ENCODE measurements around the gene VPS36. TPM values are rescaled to one million over a fixed set of nuclear protein-coding genes. Genes with fewer than 3 reads are reported as not detected.
A peak's percentile ranks its signal among the peaks of the same experiment; 100 is the strongest.
"Not testable (repeated sequence)": the region's sequence is repeated elsewhere in the genome, so short reads cannot be mapped to it uniquely, and the experiment has no call there.

VPS36 gene
- total and polyA plus RNA-seq, 10 of the 15 experiments (the other 5 are each of a cell fraction or from before 2014, with no cell fraction given) = 10.3 to 29.0 (median 23.9) TPM

DNA sequence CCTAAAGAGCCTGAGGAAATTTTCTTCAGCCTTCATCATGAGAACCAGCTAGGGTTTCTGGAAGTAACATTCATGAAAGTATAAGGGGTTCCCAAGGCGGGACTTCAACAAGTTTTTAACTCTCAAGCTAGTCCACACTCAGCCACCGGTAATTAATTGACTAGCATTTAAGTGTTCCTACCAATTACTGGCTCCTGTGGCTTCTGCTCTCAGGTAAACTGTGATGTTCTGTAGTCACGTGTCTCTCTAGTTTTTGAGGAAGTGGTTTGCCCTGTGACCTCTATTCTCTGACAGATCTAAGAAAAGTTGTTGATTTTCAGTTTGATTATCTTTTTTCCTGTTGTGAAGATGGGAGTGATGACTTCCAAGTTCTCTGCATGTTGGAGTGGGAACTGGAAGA lies 47.5 kb upstream of the VPS36 start:
- POLR2A ChIA-PET; H2AFZ ChIP-seq (ENCODE audit: control insufficient read depth, low read depth, low read length); in situ Hi-C loops (cut with MboI); H3K4me1 ChIP-seq (ENCODE audit: control insufficient read depth, insufficient read depth, low read length); H3K27ac ChIP-seq (ENCODE audit: control insufficient read depth, insufficient read depth); BruUV-seq (replicated peaks); H3K9me3 ChIP-seq (replicated peaks; ENCODE audit: control insufficient read depth, insufficient read depth, low read length); H3K79me2 ChIP-seq (ENCODE audit: control insufficient read depth, insufficient read depth, low read length); RAD21 ChIA-PET (ENCODE audit: unreplicated experiment); SMC1A ChIA-PET (ENCODE audit: uncharacterized antibody, unreplicated experiment); FAIRE-seq; H3K36me3 ChIP-seq (ENCODE audit: control insufficient read depth in 2 of 2, insufficient read depth in 2 of 2, low read length in 1 of 2); H3K27me3 ChIP-seq (replicated peaks in 1 of 2; ENCODE audit: control insufficient read depth in 2 of 2, insufficient read depth in 2 of 2, low read length in 1 of 2); H4K20me1 ChIP-seq (ENCODE audit: control insufficient read depth, insufficient read depth); H3K4me3 ChIP-seq; intact Hi-C loops (cut with micrococcal nuclease; ENCODE audit: unreplicated experiment); DNase-seq (ENCODE audit: low read depth, low spot score); CTCF ChIA-PET; H3K4me2 ChIP-seq (ENCODE audit: control insufficient read depth, insufficient read depth); H3K9ac ChIP-seq (ENCODE audit: control insufficient read depth, insufficient read depth, low read length): not testable (repeated sequence)
- ATAC-seq = peak; percentile 49
- WGBS (ENCODE audit: insufficient coverage, insufficient replicate concordance, low lambda C conversion rate, missing lambda C conversion rate) = 45% methylated on average over 2 of the region's 3 CpGs
- TF ChIP-seq MTA2 (IDR thresholded peaks at IDR 0.05; ENCODE audit: low read depth) (peak; percentile 70), RAD51 (IDR thresholded peaks at IDR 0.05) (peak; percentile 70), BHLHE40 (IDR thresholded peaks at IDR 0.05; ENCODE audit: borderline replicate concordance in 1 of 2, low read depth in 2 of 2, low read length in 1 of 2) (peak in 1 of 2 experiments; percentile 53; a peak in 1 of 4 replicates), NR2F1 (conservative IDR thresholded peaks at IDR 0.05) (peak; percentile 88), ZNF217 (IDR thresholded peaks at IDR 0.05) (0 out of 2 replicates have a peak, but pooled peaks have one; percentile 22)

DNA sequence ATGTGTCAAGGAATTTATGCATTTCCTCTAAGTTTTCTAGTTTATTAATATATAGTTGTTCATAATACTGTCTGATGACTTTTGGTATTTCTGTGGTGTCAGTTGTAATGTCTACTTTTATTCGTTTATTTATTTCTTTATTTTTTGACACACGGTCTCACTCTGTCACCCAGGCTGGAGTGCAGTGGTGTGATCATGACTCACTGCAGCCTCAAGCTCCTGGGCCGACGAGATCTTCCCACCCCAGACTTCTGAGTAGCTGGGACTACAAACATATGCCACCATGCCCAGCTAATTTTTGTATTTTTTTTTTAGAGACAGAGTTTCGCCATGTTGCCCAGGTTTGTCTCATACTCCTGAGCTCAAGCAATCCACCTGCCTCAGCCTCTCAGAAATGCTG lies 43.8 kb upstream of the VPS36 start:
- H3K27me3 ChIP-seq (replicated peaks in 1 of 2; ENCODE audit: control insufficient read depth in 2 of 2, insufficient read depth in 2 of 2, low read length in 1 of 2); H3K4me3 ChIP-seq; H3K79me2 ChIP-seq (ENCODE audit: control insufficient read depth, insufficient read depth, low read length); H3K9ac ChIP-seq (ENCODE audit: control insufficient read depth, insufficient read depth, low read length); FAIRE-seq; H2AFZ ChIP-seq (ENCODE audit: control insufficient read depth, low read depth, low read length); H3K27ac ChIP-seq (ENCODE audit: control insufficient read depth, insufficient read depth); POLR2A ChIA-PET; H3K9me3 ChIP-seq (replicated peaks; ENCODE audit: control insufficient read depth, insufficient read depth, low read length); CTCF ChIA-PET; H3K4me2 ChIP-seq (ENCODE audit: control insufficient read depth, insufficient read depth); H3K36me3 ChIP-seq (ENCODE audit: control insufficient read depth in 2 of 2, insufficient read depth in 2 of 2, low read length in 1 of 2); ATAC-seq; in situ Hi-C loops (cut with MboI); BruUV-seq (replicated peaks); H3K4me1 ChIP-seq (ENCODE audit: control insufficient read depth, insufficient read depth, low read length); RAD21 ChIA-PET (ENCODE audit: unreplicated experiment); intact Hi-C loops (cut with micrococcal nuclease; ENCODE audit: unreplicated experiment); DNase-seq (ENCODE audit: low read depth, low spot score); H4K20me1 ChIP-seq (ENCODE audit: control insufficient read depth, insufficient read depth); SMC1A ChIA-PET (ENCODE audit: uncharacterized antibody, unreplicated experiment): not testable (repeated sequence)
- WGBS (ENCODE audit: insufficient coverage, insufficient replicate concordance, low lambda C conversion rate, missing lambda C conversion rate) = 22% methylated on average over 5 of the region's 5 CpGs

DNA sequence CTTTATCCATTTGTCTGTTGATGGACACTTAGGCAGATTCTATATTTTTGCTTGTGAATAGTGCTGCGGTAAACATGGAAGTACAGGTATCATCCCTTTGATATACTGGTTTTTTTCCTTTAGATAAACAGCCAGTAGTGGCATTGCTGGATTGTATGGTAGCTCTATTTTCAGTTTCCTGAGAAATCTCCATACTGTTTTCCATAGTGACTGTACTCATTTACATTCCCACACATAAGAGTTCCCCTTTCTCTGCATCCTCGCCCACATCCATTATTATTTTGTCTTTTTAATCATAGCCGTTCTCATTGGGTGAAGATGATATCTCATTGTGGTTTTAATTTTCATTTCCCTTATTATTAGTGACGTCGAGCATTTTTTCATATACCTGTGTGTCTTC lies 40.6 kb upstream of the VPS36 start:
- H3K27ac ChIP-seq (ENCODE audit: control insufficient read depth, insufficient read depth); FAIRE-seq; CTCF ChIA-PET; RAD21 ChIA-PET (ENCODE audit: unreplicated experiment); BruUV-seq (replicated peaks); H3K4me1 ChIP-seq (ENCODE audit: control insufficient read depth, insufficient read depth, low read length); SMC1A ChIA-PET (ENCODE audit: uncharacterized antibody, unreplicated experiment); POLR2A ChIA-PET; in situ Hi-C loops (cut with MboI); H3K9me3 ChIP-seq (replicated peaks; ENCODE audit: control insufficient read depth, insufficient read depth, low read length); H3K27me3 ChIP-seq (replicated peaks in 1 of 2; ENCODE audit: control insufficient read depth in 2 of 2, insufficient read depth in 2 of 2, low read length in 1 of 2); H4K20me1 ChIP-seq (ENCODE audit: control insufficient read depth, insufficient read depth); H3K36me3 ChIP-seq (ENCODE audit: control insufficient read depth in 2 of 2, insufficient read depth in 2 of 2, low read length in 1 of 2); H3K9ac ChIP-seq (ENCODE audit: control insufficient read depth, insufficient read depth, low read length); H2AFZ ChIP-seq (ENCODE audit: control insufficient read depth, low read depth, low read length); ATAC-seq; H3K79me2 ChIP-seq (ENCODE audit: control insufficient read depth, insufficient read depth, low read length); intact Hi-C loops (cut with micrococcal nuclease; ENCODE audit: unreplicated experiment); H3K4me3 ChIP-seq; DNase-seq (ENCODE audit: low read depth, low spot score); H3K4me2 ChIP-seq (ENCODE audit: control insufficient read depth, insufficient read depth): not testable (repeated sequence)
- WGBS (ENCODE audit: insufficient coverage, insufficient replicate concordance, low lambda C conversion rate, missing lambda C conversion rate) = 19% methylated on average over 2 of the region's 5 CpGs

DNA sequence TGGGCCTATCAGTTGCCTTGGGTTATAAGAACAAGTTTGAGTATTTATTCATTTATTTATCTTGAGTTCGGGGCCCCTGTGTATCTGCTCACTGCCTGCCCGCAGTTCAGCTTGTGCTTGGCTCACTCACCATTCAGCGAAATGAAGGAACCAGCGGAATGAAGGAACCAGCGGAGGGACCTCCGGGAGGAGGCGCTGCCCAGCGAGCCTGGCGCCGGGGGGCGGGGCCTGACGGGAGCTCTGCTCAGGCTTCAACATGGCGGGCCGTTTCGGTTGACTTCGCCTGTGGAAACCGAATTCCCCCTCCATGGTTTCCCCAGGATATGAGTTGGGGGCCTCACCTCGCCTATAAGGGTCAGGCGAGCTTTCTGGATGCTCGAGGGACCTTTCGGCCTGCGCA lies 38.3 kb upstream of the VPS36 start:
- H3K27me3 ChIP-seq (replicated peaks in 1 of 2; ENCODE audit: control insufficient read depth in 2 of 2, insufficient read depth in 2 of 2, low read length in 1 of 2); H4K20me1 ChIP-seq (ENCODE audit: control insufficient read depth, insufficient read depth); intact Hi-C loops (cut with micrococcal nuclease; ENCODE audit: unreplicated experiment); H2AFZ ChIP-seq (ENCODE audit: control insufficient read depth, low read depth, low read length); FAIRE-seq; H3K79me2 ChIP-seq (ENCODE audit: control insufficient read depth, insufficient read depth, low read length); CTCF ChIA-PET; RAD21 ChIA-PET (ENCODE audit: unreplicated experiment); in situ Hi-C loops (cut with MboI); H3K36me3 ChIP-seq (ENCODE audit: control insufficient read depth in 2 of 2, insufficient read depth in 2 of 2, low read length in 1 of 2); ATAC-seq; SMC1A ChIA-PET (ENCODE audit: uncharacterized antibody, unreplicated experiment); H3K4me2 ChIP-seq (ENCODE audit: control insufficient read depth, insufficient read depth); H3K9me3 ChIP-seq (replicated peaks; ENCODE audit: control insufficient read depth, insufficient read depth, low read length); POLR2A ChIA-PET; H3K9ac ChIP-seq (ENCODE audit: control insufficient read depth, insufficient read depth, low read length); DNase-seq (ENCODE audit: low read depth, low spot score); H3K27ac ChIP-seq (ENCODE audit: control insufficient read depth, insufficient read depth); H3K4me1 ChIP-seq (ENCODE audit: control insufficient read depth, insufficient read depth, low read length); H3K4me3 ChIP-seq; BruUV-seq (replicated peaks): not testable (repeated sequence)
- no CpG with 5 or more reads among the region's 22 CpGs for WGBS (ENCODE audit: insufficient coverage, insufficient replicate concordance, low lambda C conversion rate, missing lambda C conversion rate)

All from GM12878 (cell line).